Activated naive CD4-positive, alpha-beta T cell treated with anti-CD3 and anti-CD28 coated beads, Interleukin-2, amount 10 ng/mL, durations not matched to agents 7 days and 5 days (primary cell): ENCODE data around the gene MGMT.

Experiments used
- CTCF ChIA-PET: fragments of 350-600 bp; sonication (Branson Sonifier 250); formaldehyde crosslinking; loops from one replicate; lab custom pipeline; 2021; ENCODE audit warnings: antibody characterized with exemption; lab: Charles Lee
- DNase-seq: peaks from one replicate; pipeline ENCODE4 v3.0.0-alpha.2; 2020
- H3K27ac Mint-ChIP-seq: one replicate; pipeline ENCODE4 v1.8.0; 2021; ENCODE audit warnings: mild to moderate bottlenecking, moderate library complexity, mixed read lengths
- H3K27me3 Mint-ChIP-seq: one replicate; pipeline ENCODE4 v1.8.0; 2021; ENCODE audit warnings: mild to moderate bottlenecking, mixed read lengths
- H3K36me3 Mint-ChIP-seq: one replicate; pipeline ENCODE4 v1.8.0; 2021; ENCODE audit warnings: mixed read lengths
- H3K4me1 Mint-ChIP-seq: one replicate; pipeline ENCODE4 v1.8.0; 2021; ENCODE audit warnings: mixed read lengths
- H3K4me3 Mint-ChIP-seq: one replicate; pipeline ENCODE4 v1.8.0; 2021; ENCODE audit warnings: mild to moderate bottlenecking, moderate library complexity, mixed read lengths
- H3K9me3 Mint-ChIP-seq: one replicate; pipeline ENCODE4 v1.8.0; 2021; ENCODE audit warnings: mixed read lengths

MGMT gene

DNA sequence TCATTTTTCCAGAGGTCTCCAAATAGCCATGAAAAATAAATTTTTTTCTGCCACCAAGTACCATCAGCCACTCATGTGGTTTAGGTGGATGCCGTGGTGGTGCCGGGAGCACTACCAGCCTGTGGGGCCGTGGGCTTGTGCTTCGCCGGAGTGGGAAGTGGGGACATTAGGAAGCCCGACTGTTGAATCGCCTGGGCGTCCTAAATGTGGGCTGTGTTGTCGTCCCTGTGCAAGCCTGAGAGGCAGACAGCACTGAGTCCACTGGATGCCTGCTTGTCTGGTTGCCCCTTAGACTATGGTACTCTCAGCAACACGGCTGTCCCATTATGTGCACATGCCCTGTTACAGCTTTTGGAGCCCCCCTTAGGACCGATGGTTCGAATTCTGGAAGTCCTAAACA, 59.9 kb downstream of the MGMT start:
- H3K36me3 Mint-ChIP-seq: peaks cover 13% of the 10 kb centered on the region
- DNase-seq: peak; percentile 8
- H3K27me3 Mint-ChIP-seq: no peaks in the 10 kb centered on the region
- peaks cover 12% of the 10 kb centered on the region for H3K9me3 Mint-ChIP-seq
- H3K4me3 Mint-ChIP-seq: no peak overlapping the region
- CTCF ChIA-PET: no interaction called here
- H3K27ac Mint-ChIP-seq: no peak overlapping the region
- no peaks in the 10 kb centered on the region for H3K4me1 Mint-ChIP-seq

DNA sequence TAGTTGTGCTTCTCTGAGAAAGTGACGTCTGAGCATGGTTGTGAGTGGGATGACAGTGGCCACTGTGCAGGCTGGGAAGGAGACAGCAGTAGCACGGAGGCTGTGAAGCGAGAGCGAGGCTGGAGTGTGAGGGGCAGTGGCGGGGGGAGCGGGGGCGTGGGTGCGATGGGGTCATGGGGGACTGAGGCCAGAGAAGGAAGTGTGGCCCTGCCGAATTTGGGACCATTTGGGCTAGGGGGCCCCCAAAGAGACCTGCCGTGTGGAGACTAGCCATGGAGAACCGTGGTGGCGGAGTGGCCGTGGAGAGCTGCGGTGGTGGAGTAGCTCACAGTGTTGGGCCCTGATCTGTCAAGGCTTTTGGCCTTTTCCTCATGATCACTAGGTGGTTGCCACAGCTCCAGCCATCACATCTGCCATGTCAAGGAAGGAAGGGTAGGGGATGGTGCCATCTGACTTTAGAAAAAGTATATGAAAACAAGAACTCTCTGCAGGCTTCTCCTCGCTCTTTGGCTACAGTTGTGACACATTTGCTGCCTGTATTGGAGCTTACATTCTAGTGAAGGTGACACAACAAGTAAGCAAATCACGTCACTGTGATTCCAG, 61.4 kb downstream of the MGMT start:
- H3K27ac Mint-ChIP-seq: no peak overlapping the region
- CTCF ChIA-PET: no interaction called here
- no peaks in the 10 kb centered on the region for H3K27me3 Mint-ChIP-seq
- peak; percentile 16 for DNase-seq
- H3K9me3 Mint-ChIP-seq: peaks cover 12% of the 10 kb centered on the region
- H3K4me1 Mint-ChIP-seq: peaks cover 6% of the 10 kb centered on the region
- H3K4me3 Mint-ChIP-seq: no peak overlapping the region
- H3K36me3 Mint-ChIP-seq: peaks cover 13% of the 10 kb centered on the region

DNA sequence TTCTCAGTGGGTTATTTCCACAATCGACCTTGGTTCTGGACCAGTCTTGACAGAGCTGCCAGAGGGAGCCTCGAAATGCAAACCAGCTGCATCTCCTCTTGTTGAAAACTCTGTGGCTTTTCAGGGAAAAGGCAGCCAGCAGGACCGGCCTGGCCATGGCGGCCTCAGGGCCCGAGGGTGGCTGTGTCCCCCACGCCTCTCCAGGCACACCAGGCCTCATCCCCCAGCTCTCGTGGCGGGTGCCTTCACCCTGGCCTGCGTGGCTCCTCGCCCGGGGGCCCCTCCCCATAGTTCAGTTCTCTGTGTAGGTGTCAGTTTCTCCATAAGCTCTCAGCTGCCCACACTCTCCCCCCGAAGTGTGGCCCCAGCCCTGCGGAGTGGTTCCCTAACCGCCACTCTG, 63.5 kb downstream of the MGMT start:
- H3K9me3 Mint-ChIP-seq: peaks cover 16% of the 10 kb centered on the region
- no peak for DNase-seq
- H3K27me3 Mint-ChIP-seq: no peaks in the 10 kb centered on the region
- H3K36me3 Mint-ChIP-seq: peaks cover 17% of the 10 kb centered on the region
- CTCF ChIA-PET: no interaction called here
- peaks cover 6% of the 10 kb centered on the region for H3K4me1 Mint-ChIP-seq
- H3K27ac Mint-ChIP-seq: no peak overlapping the region
- no peak overlapping the region for H3K4me3 Mint-ChIP-seq

DNA sequence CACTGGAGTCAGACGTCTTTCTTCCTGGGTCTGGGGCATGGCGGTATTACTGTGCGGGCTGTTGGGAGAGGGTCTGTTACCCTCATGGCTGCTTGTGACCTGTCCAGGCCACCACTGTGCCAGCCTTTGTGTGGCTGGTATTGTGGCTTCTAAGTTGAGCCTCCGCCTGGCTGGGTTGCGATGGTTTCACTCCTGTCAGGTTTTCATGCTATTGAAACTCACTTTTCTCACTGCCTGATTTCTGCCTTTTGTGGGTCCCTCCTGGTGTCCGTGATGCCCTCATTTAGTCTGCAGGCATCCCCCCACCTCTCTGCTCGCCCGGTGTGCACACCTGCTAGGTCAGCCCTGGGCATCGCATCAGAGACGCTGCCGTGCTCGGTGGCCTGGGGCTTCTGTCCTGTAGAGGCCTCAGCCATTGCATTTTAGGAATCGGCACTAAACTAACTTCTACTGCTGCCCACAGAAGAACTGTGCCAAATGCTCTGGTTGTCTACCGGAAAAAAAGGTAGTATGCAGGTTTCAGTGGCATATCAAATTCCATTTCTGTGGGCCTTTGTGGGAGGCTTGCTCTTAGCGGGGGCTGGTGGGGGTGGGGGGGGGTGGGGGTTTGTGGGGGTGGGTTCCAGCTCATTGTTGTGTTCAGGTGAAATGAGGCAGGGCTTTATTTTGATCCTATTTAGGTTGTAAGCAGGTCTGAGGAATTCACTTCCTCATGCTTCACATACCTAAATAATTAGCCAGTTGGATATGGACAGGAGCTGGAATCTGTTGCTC, 64.3 kb downstream of the MGMT start:
- no peak overlapping the region for H3K4me3 Mint-ChIP-seq

DNA sequence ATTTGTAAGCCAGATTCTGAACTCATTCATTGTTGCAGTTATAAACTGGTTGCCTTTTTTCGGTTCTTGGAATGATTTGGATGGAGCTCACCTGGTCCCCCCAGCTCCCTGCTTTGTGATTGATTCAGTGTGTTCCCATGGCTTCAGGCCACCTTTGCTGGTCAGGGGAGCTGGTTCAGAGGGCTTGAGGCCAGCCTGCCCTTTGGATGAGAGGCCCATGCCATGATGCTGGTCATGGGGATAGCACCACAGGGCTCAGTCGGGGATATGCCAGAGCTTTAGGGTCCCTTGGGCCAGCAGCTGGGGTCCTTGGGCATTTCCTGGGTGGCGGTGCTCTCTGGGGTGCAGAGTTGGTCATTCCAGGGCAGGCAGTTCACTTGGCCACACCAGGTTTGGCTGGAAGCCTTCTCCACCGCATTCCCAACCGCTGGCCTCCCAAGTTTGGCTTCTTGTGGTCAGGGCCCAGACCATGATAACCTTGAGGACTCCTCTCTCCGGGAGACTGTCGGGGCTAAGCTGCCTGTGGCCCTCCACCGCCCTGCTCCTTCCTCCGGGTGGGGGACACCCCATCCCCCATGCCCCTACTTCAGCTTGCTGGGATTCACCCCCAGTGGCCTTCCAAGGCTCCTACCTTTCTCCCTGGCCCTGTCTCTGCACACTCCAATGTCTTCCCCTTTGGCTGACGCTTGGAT, 65.1 kb downstream of the MGMT start:
- Mint-ChIP-seq H3K4me3 (no peak overlapping the region), H3K36me3 (peaks cover 22% of the 10 kb centered on the region), H3K9me3 (peaks cover 13% of the 10 kb centered on the region), H3K27ac (no peak overlapping the region), H3K4me1 (peaks cover 6% of the 10 kb centered on the region), H3K27me3 (no peaks in the 10 kb centered on the region)
- CTCF ChIA-PET: no interaction called here
- DNase-seq: no peak

More for the DNA sequence above, 64.3 kb downstream of the MGMT start:
- no peak overlapping the region for H3K27ac Mint-ChIP-seq
- H3K27me3 Mint-ChIP-seq: no peaks in the 10 kb centered on the region
- peaks cover 6% of the 10 kb centered on the region for H3K4me1 Mint-ChIP-seq
- DNase-seq: no peak
- peaks cover 15% of the 10 kb centered on the region for H3K9me3 Mint-ChIP-seq
- CTCF ChIA-PET: no interaction called here
- peaks cover 20% of the 10 kb centered on the region for H3K36me3 Mint-ChIP-seq

DNA sequence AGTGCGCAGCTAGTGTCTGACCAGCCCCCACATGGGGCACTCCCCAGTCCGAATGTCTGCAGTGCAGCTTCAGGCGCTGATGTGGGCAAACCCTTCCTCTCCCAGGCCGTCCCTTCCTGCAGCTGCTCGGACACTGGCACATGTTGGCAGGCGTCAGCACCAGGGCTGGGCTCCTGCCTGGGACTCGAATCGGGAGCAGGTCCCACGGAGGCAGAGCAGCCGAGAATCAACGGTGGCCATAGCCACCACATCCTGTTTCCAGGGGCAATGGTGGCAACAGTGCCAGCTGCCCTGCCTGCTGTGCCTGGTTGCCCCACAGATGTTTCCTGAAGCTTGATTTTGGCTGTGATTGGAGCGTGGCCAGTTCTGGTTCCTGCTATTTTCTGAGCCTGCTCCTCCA, 65.8 kb downstream of the MGMT start:
- Mint-ChIP-seq H3K27me3 (no peaks in the 10 kb centered on the region), H3K4me3 (no peak overlapping the region), H3K4me1 (peaks cover 6% of the 10 kb centered on the region), H3K36me3 (peaks cover 18% of the 10 kb centered on the region), H3K27ac (no peak overlapping the region), H3K9me3 (peaks cover 9% of the 10 kb centered on the region)
- CTCF ChIA-PET: no interaction called here
- no peak for DNase-seq

DNA sequence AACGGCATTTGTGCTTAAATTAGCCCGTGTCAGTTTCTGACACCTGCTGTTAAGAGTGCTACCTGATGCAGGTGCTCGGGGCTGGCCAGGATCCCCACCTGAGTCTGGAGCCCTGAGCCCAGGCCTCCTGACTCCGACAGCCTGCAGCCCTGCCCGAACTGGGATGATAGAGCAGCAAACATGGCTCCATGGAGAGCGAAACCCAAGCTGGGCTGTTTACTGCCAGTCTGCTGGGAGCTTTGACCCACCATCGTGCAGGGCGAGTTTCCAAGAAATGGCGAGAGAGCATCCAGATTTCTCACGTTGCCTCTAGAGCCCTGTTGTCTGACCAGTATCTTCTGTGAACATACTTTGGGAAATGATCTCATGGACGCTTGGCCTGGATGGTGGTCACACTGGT, 66.2 kb downstream of the MGMT start:
- Mint-ChIP-seq H3K4me3 (no peak overlapping the region), H3K4me1 (peaks cover 6% of the 10 kb centered on the region), H3K27ac (no peak overlapping the region), H3K36me3 (peaks cover 18% of the 10 kb centered on the region), H3K9me3 (peaks cover 4% of the 10 kb centered on the region), H3K27me3 (no peaks in the 10 kb centered on the region)
- DNase-seq: no peak
- CTCF ChIA-PET: no interaction called here

DNA sequence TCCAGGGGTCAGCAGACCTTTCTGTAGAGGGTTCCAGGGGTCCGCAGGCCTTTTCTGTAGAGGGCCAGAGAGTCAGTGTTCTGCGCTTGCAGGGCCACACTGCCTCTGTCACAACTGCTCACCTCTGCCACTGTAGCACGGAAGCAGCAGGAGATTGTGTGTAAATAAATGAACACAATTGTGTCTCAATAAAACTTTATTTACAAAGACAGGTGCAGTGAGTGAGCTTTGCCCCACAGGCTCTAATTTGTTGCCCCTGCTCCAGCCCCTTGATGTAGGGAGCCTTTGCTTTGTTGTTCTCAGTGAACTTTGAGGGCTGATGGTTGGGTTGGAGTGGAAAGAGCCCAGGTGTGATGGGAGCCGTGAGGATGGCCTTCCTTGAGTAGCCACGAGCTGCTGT, 67.8 kb downstream of the MGMT start:
- H3K9me3 Mint-ChIP-seq: peaks cover 4% of the 10 kb centered on the region

DNA sequence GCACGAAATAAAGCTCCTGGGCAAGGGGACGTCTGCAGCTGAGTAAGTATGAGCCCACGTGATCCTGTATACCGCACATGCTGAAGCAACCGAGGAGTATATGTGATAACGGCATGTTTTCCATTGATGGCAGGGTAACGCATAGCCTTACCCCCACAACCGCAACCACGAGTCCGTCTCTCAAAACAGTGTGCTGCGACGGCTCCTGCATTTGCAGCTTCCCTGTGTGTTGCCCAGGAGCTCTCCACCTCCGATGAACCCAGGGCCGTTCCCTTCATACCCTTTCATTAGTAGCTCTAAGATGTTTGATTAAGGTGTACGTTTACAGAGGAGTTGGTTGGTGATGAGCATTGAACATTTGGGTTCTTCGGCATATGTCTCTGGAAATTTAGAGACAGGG, 69.3 kb downstream of the MGMT start:
- Mint-ChIP-seq H3K36me3 (peaks cover 21% of the 10 kb centered on the region), H3K4me1 (peaks cover 6% of the 10 kb centered on the region), H3K27me3 (no peaks in the 10 kb centered on the region), H3K27ac (no peak overlapping the region), H3K9me3 (peaks cover 4% of the 10 kb centered on the region), H3K4me3 (no peak overlapping the region)
- DNase-seq: no peak
- CTCF ChIA-PET: interaction anchor here (0.9 kb wide), 1 partner anchor 17 kb away, joined by 3 read pairs; no protein-coding TSS in a partner anchor

More for the DNA sequence above, 67.8 kb downstream of the MGMT start:
- CTCF ChIA-PET: no interaction called here
- Mint-ChIP-seq H3K27ac (no peak overlapping the region), H3K4me3 (no peak overlapping the region), H3K27me3 (no peaks in the 10 kb centered on the region), H3K4me1 (peaks cover 6% of the 10 kb centered on the region), H3K36me3 (peaks cover 21% of the 10 kb centered on the region)
- DNase-seq: no peak

DNA sequence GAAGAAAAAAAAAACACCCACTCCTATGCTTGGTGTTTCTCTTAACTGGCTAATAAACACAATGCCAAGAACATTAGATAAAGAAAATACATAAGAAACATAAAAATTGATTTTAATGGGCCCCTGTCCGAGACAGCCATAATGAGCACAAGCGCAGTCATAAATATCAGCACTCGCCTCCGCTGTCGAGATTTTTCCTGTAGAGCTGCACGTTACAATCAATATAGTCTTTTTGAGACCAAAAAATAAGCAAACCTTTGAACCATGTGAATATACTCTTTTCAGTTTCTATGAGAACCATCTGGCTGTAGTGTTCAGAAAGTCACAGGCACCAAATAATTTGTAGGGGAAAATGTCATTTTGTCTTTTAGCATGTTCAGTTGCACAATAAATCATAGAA, 70.1 kb downstream of the MGMT start:
- DNase-seq: no peak
- no peaks in the 10 kb centered on the region for H3K27me3 Mint-ChIP-seq
- H3K9me3 Mint-ChIP-seq: peaks cover 4% of the 10 kb centered on the region
- no peak overlapping the region for H3K4me3 Mint-ChIP-seq
- peaks cover 24% of the 10 kb centered on the region for H3K36me3 Mint-ChIP-seq
- peaks cover 6% of the 10 kb centered on the region for H3K4me1 Mint-ChIP-seq
- CTCF ChIA-PET: no interaction called here
- H3K27ac Mint-ChIP-seq: no peak overlapping the region

DNA sequence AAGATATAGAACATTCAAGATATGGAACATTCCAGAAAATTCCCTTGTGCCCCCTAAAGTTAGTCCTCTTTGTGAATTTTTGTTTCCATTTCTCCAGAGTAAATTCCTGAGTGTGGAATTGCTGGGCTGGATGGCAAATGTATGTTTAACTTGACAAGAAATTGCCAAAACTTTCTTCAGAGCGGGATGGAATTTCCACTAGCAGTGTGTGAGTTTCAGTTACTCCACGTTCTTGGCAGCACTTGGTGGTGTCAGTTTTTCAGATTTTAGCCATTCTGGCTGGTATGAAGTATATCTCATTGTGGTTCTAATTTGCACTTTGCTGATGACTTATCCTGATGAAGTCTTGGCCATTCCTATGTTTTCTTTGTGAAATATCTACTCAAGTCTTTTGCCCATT, 71.2 kb downstream of the MGMT start:
- no peak for DNase-seq
- Mint-ChIP-seq H3K4me3 (no peak overlapping the region), H3K36me3 (peaks cover 26% of the 10 kb centered on the region), H3K27ac (no peak overlapping the region), H3K9me3 (peaks cover 4% of the 10 kb centered on the region), H3K4me1 (no peaks in the 10 kb centered on the region), H3K27me3 (no peaks in the 10 kb centered on the region)
- CTCF ChIA-PET: no interaction called here

DNA sequence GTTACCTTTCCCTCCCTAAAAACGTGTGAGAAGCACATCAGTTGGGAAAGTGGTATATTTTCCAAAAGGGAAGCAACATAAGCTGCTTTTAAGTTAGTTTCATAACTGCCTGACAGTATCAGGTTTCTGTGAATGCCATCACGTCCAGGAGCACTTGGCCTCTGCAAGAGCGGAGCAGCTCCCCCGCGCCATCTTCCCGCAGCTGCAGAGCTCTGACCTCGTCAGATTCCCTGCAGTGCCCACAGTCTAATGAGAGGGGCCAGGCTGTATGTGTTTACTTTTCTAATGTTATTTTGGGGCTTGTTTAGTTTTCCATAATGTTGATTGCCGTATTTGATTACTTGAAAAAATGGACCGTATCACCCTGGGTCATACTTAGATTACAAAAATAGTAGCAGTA, 74.2 kb downstream of the MGMT start:
- Mint-ChIP-seq H3K4me1 (no peaks in the 10 kb centered on the region), H3K27me3 (no peaks in the 10 kb centered on the region), H3K9me3 (no peaks in the 10 kb centered on the region), H3K27ac (no peak overlapping the region), H3K4me3 (no peak overlapping the region), H3K36me3 (peaks cover 18% of the 10 kb centered on the region)
- no peak for DNase-seq
- CTCF ChIA-PET: no interaction called here

DNA sequence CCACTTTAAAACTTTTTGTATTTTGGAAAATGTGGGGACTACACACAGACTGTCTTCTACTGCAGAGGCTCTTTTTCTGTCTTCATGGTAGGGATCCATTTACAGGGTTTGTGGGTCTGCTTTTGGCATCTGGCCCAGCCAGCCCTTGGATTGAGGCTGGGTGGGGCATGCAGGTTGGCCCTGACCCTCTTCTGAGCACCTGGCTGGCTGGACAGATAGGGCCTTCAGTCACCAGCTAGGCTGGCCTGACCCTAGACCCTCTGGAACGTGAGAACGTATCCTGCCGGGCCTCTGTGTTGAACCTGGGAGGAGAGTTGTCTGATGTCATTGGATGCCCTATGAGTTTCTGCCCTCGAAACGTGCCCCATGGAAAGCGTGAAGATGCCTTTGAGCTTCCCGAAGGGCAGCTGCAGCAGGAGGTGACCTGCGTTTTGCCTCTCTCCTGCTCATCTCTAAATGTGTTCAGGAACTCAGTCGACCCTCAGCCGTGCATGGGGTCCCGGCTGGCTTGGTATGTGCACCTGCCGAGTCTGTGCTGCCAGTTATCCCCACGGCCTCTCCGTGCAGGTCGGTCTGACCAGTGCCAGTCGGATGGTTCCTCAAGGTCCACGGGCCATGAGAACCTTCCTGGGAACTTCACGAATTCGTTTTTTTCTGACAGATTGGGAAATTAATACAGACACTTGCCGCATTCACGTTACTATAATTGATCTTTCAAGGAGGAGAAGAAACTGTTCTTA, 74.9 kb downstream of the MGMT start:
- Mint-ChIP-seq H3K27me3 (no peaks in the 10 kb centered on the region), H3K9me3 (no peaks in the 10 kb centered on the region), H3K4me3 (no peak overlapping the region), H3K4me1 (no peaks in the 10 kb centered on the region), H3K36me3 (peaks cover 13% of the 10 kb centered on the region), H3K27ac (no peak overlapping the region)
- no peak for DNase-seq
- CTCF ChIA-PET: no interaction called here

DNA sequence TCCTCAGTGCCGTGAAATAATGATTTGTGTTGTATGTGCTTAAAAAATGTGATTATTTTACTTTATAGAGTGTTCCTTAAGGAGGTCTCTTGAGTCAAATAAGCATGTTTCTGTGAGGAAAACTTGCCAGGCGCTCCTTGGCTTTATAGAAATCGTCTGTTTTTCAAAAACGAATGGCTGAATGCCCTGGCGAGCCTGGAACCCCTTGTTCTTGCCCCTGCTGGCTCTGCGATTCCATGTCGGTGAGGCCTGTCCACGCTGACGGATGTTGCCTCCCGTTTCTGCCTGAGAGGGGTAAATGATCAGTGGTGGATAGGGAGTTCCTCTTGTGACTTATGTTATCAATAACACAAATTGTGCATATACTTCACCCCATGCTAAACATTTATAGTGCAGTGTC, 75.5 kb downstream of the MGMT start:
- peaks cover 9% of the 10 kb centered on the region for H3K36me3 Mint-ChIP-seq
- H3K4me3 Mint-ChIP-seq: no peak overlapping the region
- CTCF ChIA-PET: no interaction called here
- no peak overlapping the region for H3K27ac Mint-ChIP-seq
- DNase-seq: no peak
- H3K4me1 Mint-ChIP-seq: no peaks in the 10 kb centered on the region
- H3K27me3 Mint-ChIP-seq: no peaks in the 10 kb centered on the region
- no peaks in the 10 kb centered on the region for H3K9me3 Mint-ChIP-seq
